ENCODE data around the gene ZNF836.

GRCh38 chr19:52217576-52217975 lies 46.2 kb upstream of the ZNF836 start:
- TF ChIP-seq CTCF (IDR thresholded peaks at IDR 0.05; ENCODE audit: borderline replicate concordance, extremely low read depth, low read length, poor library complexity, severe bottlenecking): no peak
- TF ChIP-seq EZH2 (IDR thresholded peaks at IDR 0.05; ENCODE audit: borderline replicate concordance, low read depth, low read length, severe bottlenecking): no peak
